ENCODE results near the gene AIM2. TPM values are rescaled to one million over a fixed set of nuclear protein-coding genes. Genes with fewer than 3 reads are reported as not detected.

Gene AIM2
- total and polyA plus RNA-seq, 2 of the 4 experiments (the other 2 are of a cell fraction), result not detected

DNA sequence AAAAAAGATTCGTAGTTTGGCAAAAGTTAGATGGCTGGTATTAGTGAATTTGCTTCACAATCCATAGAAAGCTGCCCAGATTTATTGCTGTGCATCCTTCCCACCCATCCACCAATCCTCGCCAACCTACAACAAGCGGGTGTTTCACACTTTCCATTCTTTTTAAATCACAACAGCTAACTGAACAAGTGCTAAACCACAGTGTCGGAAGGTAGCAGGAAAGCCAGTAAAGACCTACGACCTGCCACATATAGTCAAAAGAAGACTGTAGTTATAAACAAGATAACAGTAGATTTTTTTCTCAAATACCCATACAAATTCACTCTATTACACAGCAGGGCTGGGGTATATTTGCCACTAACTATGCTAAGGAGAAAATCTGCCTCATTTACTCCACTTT lies 47.0 kb upstream of the AIM2 start:
- Histone ChIP-seq H4K8ac (ENCODE audit: low read depth in 2 of 2, low read length in 2 of 2) (no peak overlapping the region), H3K23ac (ENCODE audit: low read depth, low read length) (no peak overlapping the region), H4K20me1 (ENCODE audit: insufficient read depth, low read length) (no peaks in the 10 kb centered on the region), H4K5ac (ENCODE audit: low read depth, low read length) (no peak overlapping the region), H3K9ac (ENCODE audit: low read depth, low read length) (no peak overlapping the region), H2BK15ac (ENCODE audit: low read depth, low read length) (no peak overlapping the region), H2BK120ac (ENCODE audit: low read depth, low read length) (no peak overlapping the region), H3K27me3 (ENCODE audit: control insufficient read depth, insufficient read depth, low read length) (peaks cover 3% of the 10 kb centered on the region; the same call in 1 of the 2 replicates), H3K79me1 (ENCODE audit: low read depth in 1 of 2, low read length in 2 of 2) (no peaks in the 10 kb centered on the region), H4K91ac (ENCODE audit: insufficient read depth, low read depth, low read length) (no peak overlapping the region), H3K18ac (ENCODE audit: low read depth, low read length) (no peak overlapping the region), H3K14ac (replicated peaks; ENCODE audit: low read depth, low read length) (no peak overlapping the region), H2AK9ac (replicated peaks; ENCODE audit: low read depth, low read length, poor library complexity) (no peak overlapping the region), H3K27ac (ENCODE audit: insufficient read depth, low read length) (no peak overlapping the region), H3K4me2 (ENCODE audit: low read depth, low read length) (no peak overlapping the region), H2BK20ac (ENCODE audit: low read depth, low read length) (no peak overlapping the region), H3K36me3 (ENCODE audit: control insufficient read depth, insufficient read depth, low read length) (no peaks in the 10 kb centered on the region), H2BK5ac (ENCODE audit: low read depth, low read length, poor library complexity, severe bottlenecking) (no peak overlapping the region), H3K4ac (ENCODE audit: low read depth, low read length) (no peak overlapping the region), H2AK5ac (ENCODE audit: low read depth, low read length) (no peak overlapping the region), H3K9me3 (ENCODE audit: control insufficient read depth, insufficient read depth, low read length) (no peaks in the 10 kb centered on the region), H2AFZ (replicated peaks; ENCODE audit: low read length, poor library complexity) (no peak overlapping the region), H3K56ac (ENCODE audit: extremely low read depth, insufficient read depth, low read length) (no peak overlapping the region), H3K4me3 (ENCODE audit: insufficient read depth, low read depth, low read length) (no peak overlapping the region), H3K9me1 (ENCODE audit: insufficient read depth, low read length) (no peaks in the 10 kb centered on the region), H3K4me1 (ENCODE audit: control insufficient read depth, insufficient read depth, low read length) (no peaks in the 10 kb centered on the region)
- ChIA-PET POLR2A (ENCODE audit: unreplicated experiment) (no interaction called here), CTCF (interaction anchor here (1.3 kb wide), 1 partner anchor 9 kb away, joined by 7 read pairs; no protein-coding TSS in a partner anchor)
- WGBS, 2 experiments (ENCODE audit: extremely low coverage in 2 of 2, insufficient read length in 1 of 2), result no CpG with 5 or more reads among the region's 5 CpGs
- dilution Hi-C loops (cut with HindIII; ENCODE audit: low sequenced_read_pairs, unreplicated experiment), result no loop called here
- no peak for DNase-seq
- BruUV-seq (replicated peaks), result no TSS peak
- ATAC-seq (ENCODE audit: low read depth), result no peak
- TF ChIP-seq SMC3 (IDR thresholded peaks at IDR 0.05; ENCODE audit: low read depth, low read length), result no peak
- TF ChIP-seq RCOR1 (IDR thresholded peaks at IDR 0.05; ENCODE audit: insufficient replicate concordance, low read length), result no peak
- TF ChIP-seq NFE2L2 (IDR thresholded peaks at IDR 0.05; ENCODE audit: low read depth, low read length), result no peak
- no peak for TF ChIP-seq BHLHE40 (IDR thresholded peaks at IDR 0.05; ENCODE audit: low read depth, low read length)
- TF ChIP-seq, protein P1, sequence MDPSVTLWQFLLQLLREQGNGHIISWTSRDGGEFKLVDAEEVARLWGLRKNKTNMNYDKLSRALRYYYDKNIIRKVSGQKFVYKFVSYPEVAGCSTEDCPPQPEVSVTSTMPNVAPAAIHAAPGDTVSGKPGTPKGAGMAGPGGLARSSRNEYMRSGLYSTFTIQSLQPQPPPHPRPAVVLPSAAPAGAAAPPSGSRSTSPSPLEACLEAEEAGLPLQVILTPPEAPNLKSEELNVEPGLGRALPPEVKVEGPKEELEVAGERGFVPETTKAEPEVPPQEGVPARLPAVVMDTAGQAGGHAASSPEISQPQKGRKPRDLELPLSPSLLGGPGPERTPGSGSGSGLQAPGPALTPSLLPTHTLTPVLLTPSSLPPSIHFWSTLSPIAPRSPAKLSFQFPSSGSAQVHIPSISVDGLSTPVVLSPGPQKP (IDR thresholded peaks at IDR 0.05; ENCODE audit: borderline replicate concordance, low read depth, low read length), result no peak
- intact Hi-C loops (cut with micrococcal nuclease), result no loop called here
- in situ Hi-C loops (cut with MboI; ENCODE audit: low sequenced_read_pairs), result no loop called here

All from IMR-90 (cell line).